Mucosa of descending colon (tissue), 3 donors: ENCODE data around the gene SCYL2. TPM values are rescaled to one million over a fixed set of nuclear protein-coding genes. Genes with fewer than 3 reads are reported as not detected.

ENCODE experiments used
- ATAC-seq: fragments of 200-7000 bp; cut with Tn5 transposase; one replicate; pipeline ENCODE4 v1.9.1; 2020; ENCODE audit warnings: mild to moderate bottlenecking, moderate library complexity
- DNase-seq, 3 donors: peaks; one replicate each; pipeline ENCODE4 v3.0.0-alpha.2; 2020
- H3K36me3 ChIP-seq: fragments of 200-600 bp; one replicate; pipeline ENCODE4 v1.8.0; 2021; ENCODE audit warnings: low read depth, mild to moderate bottlenecking
- H3K4me1 ChIP-seq: fragments of 200-600 bp; one replicate; pipeline ENCODE4 v1.8.0; 2021; ENCODE audit warnings: low read depth, mild to moderate bottlenecking
- H3K4me3 ChIP-seq: fragments of 200-600 bp; one replicate; pipeline ENCODE4 v1.8.0; 2021; ENCODE audit warnings: mild to moderate bottlenecking
- H3K9me3 ChIP-seq: fragments of 200-600 bp; one replicate; pipeline ENCODE4 v1.8.0; 2021; ENCODE audit warnings: mild to moderate bottlenecking
- intact Hi-C, 2 donors: fragments of 100-400 bp; cut with DNase I in 1 of 2; cut with micrococcal nuclease in 1 of 2; formaldehyde crosslinking; loops; one replicate each; pipeline versions ENCODE4 v1.11.0 to v1.11.1; 2022; cut with DNase I, micrococcal nuclease
- total RNA-seq, 3 donors: library from RNA; stranded (reverse); fragmentation: NEBNext Ultra II Directional in 2 of 3; extraction: Animal tissue kit (Norgen Biotek cat#: 25700) in 2 of 3; gene quantifications; one replicate each; pipeline versions ENCODE4 v1.2.1 to v1.2.4, GENCODE V29; 2021 to 2023
- TF ChIP-seq, protein P1 (sequence below): fragments of 200-600 bp; IDR thresholded peaks from one replicate; pipeline ENCODE4 v1.8.0; 2022; ENCODE audit warnings: antibody characterized with exemption, mild to moderate bottlenecking
- donor health status: DM: no; HTN: no; CAD: no; lungs with moderate emphysema.
- donor health status: DM: no; HTN: no; CAD: no.
- donor health status: DM: no; HTN: yes; CAD: no.

The SCYL2 gene
- total RNA-seq, 3 donors from 2014 or later: 56.8 to 64.6 (median 63.4) TPM

GRCh38 chr12:100375038-100375735 lies 108.2 kb downstream of the SCYL2 start:
- DNase-seq: peak in 2 of 3 donors; percentile 52 to 53
- no peaks in the 10 kb centered on the region for H3K36me3 ChIP-seq
- intact Hi-C loops: no loop called here
- no peaks in the 10 kb centered on the region for H3K4me1 ChIP-seq
- TF ChIP-seq, protein P1, sequence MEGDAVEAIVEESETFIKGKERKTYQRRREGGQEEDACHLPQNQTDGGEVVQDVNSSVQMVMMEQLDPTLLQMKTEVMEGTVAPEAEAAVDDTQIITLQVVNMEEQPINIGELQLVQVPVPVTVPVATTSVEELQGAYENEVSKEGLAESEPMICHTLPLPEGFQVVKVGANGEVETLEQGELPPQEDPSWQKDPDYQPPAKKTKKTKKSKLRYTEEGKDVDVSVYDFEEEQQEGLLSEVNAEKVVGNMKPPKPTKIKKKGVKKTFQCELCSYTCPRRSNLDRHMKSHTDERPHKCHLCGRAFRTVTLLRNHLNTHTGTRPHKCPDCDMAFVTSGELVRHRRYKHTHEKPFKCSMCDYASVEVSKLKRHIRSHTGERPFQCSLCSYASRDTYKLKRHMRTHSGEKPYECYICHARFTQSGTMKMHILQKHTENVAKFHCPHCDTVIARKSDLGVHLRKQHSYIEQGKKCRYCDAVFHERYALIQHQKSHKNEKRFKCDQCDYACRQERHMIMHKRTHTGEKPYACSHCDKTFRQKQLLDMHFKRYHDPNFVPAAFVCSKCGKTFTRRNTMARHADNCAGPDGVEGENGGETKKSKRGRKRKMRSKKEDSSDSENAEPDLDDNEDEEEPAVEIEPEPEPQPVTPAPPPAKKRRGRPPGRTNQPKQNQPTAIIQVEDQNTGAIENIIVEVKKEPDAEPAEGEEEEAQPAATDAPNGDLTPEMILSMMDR: no peak
- ATAC-seq: peak; percentile 53
- H3K9me3 ChIP-seq: no peaks in the 10 kb centered on the region
- no peak overlapping the region for H3K4me3 ChIP-seq

DNA sequence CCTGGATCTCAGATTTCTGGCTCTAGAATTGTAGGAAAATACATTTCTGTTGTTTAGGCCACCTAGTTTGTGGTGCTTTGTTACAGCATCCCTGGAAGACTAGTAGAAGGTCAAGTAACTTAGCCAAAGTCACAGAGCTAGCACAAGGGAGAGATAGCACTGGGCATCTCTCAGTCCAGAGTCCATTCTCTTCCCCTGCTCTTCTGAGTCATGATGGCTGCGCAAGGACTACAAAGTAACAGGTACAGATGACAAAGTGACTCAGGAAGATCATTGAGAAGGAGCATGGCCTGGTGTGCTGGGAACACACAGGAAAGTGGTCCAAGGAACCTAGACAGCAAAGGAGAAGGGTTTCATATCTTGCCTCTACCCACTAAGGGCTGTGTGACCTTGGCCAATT lies 109.2 kb downstream of the SCYL2 start:
- H3K9me3 ChIP-seq: no peaks in the 10 kb centered on the region
- no peaks in the 10 kb centered on the region for H3K36me3 ChIP-seq
- intact Hi-C loops: no loop called here
- TF ChIP-seq, protein P1: no peak
- H3K4me1 ChIP-seq: no peaks in the 10 kb centered on the region
- H3K4me3 ChIP-seq: no peak overlapping the region
- ATAC-seq: peak; percentile 33
- no peak for DNase-seq

GRCh38 chr12:100381379-100381778 lies 114.4 kb downstream of the SCYL2 start:
- DNase-seq (no peak), ATAC-seq (no peak)
- Histone ChIP-seq H3K36me3 (no peaks in the 10 kb centered on the region), H3K4me3 (no peak overlapping the region), H3K9me3 (no peaks in the 10 kb centered on the region), H3K4me1 (no peaks in the 10 kb centered on the region)
- TF ChIP-seq, protein P1: no peak
- intact Hi-C loops: no loop called here

DNA sequence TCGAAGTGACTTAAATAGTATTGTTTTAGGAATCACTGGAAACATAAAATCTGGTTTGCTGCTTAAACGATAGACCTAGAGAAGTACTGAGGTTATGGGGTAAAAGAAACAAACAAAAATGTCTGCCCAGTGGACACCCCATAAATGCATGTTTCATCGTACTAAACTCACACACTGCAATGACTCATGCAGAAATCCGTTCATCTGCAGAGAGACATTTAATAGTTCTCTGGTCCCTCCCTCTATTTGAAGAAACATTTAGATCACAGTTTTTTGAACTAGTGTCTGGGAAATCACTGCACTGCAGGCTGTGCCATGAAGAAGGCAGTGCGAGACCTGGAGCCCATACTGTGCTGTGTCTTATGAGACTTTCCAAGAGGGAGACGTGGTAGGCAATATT lies 115.4 kb downstream of the SCYL2 start:
- Histone ChIP-seq H3K36me3 (no peaks in the 10 kb centered on the region), H3K4me1 (no peaks in the 10 kb centered on the region), H3K4me3 (no peak overlapping the region), H3K9me3 (no peaks in the 10 kb centered on the region)
- intact Hi-C loops: no loop called here
- DNase-seq (no peak), ATAC-seq (no peak)
- TF ChIP-seq, protein P1: no peak

GRCh38 chr12:100383586-100384558 lies 116.9 kb downstream of the SCYL2 start:
- H3K9me3 ChIP-seq: no peaks in the 10 kb centered on the region
- DNase-seq (no peak), ATAC-seq (no peak)
- TF ChIP-seq, protein P1: no peak
- H3K36me3 ChIP-seq: no peaks in the 10 kb centered on the region
- no peaks in the 10 kb centered on the region for H3K4me1 ChIP-seq
- H3K4me3 ChIP-seq: no peak overlapping the region
- intact Hi-C loops: no loop called here
